Measurements from ENCODE around the gene FLAD1.

FLAD1 gene

DNA sequence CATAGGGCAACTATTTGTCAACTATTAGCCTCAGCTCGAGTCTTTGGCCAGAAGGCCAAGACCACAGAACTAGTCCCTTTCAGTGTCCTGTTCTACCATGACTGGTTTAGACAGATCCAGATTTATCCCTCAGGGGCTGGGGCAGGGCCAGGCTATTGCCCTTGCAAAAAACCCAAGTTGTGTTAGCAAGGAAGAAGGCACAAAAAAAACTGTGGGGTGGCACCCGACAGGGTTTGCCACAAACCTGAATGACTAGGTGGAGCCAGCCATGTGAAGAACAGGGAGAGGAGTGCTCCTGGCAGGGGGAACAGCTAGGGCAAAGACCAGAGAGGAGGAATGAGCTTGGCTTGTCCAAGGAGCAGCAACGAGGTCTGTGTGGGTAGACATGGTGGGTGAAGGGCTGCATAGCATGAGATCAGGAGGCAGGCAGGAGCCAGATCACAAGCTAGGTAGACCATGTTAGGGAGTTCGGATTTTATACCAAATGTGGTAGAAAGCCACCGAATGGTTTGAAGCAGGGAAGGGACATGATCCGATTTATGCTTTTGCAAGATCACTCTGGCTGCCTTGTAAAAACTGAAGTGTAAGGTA is 54.8 kb downstream of the FLAD1 start:
- no peak overlapping the region for H3K4me3 ChIP-seq (replicated peaks; ENCODE audit: low read depth, low read length)
- TF ChIP-seq, protein P1, sequence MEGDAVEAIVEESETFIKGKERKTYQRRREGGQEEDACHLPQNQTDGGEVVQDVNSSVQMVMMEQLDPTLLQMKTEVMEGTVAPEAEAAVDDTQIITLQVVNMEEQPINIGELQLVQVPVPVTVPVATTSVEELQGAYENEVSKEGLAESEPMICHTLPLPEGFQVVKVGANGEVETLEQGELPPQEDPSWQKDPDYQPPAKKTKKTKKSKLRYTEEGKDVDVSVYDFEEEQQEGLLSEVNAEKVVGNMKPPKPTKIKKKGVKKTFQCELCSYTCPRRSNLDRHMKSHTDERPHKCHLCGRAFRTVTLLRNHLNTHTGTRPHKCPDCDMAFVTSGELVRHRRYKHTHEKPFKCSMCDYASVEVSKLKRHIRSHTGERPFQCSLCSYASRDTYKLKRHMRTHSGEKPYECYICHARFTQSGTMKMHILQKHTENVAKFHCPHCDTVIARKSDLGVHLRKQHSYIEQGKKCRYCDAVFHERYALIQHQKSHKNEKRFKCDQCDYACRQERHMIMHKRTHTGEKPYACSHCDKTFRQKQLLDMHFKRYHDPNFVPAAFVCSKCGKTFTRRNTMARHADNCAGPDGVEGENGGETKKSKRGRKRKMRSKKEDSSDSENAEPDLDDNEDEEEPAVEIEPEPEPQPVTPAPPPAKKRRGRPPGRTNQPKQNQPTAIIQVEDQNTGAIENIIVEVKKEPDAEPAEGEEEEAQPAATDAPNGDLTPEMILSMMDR (IDR thresholded peaks at IDR 0.05; ENCODE audit: low read depth, low read length, missing control alignments) = no peak
- no peak for DNase-seq (ENCODE audit: extremely low read depth, low read depth)

DNA sequence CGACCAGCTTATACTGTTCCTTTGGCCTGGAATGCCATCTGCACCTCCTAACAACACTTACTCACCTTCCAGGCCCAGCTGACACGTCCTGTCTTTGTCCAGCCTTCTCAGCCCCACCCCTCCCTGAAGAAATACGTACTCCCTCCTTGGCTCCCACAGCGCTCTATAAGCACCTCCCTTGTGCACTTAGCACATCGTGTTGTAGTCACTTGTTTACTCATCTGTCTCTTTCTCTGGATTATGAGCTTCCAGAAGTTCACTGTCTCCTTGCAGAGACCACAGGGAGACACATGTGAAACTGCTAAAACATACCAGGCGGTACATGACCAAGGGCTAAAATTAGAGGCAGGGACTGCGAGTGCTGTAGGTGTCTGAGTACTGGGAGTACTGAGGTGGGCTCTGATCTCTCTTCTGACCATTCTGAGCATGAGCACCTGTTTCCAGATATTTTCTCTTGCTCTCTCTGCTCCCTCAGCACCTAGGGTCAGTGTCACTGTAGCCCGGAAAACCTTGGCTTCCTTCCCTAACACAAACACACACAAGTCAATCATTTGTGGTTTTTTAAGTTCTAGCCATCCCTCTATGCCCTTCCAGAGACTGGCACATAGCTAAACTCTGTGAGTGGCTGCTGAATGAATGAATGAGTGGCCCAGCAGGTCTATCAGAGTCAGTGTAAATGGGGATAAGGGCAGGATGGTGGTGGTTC is 55.6 kb downstream of the FLAD1 start:
- H3K4me3 ChIP-seq (replicated peaks; ENCODE audit: low read depth, low read length) = no peak overlapping the region
- no peak for DNase-seq (ENCODE audit: extremely low read depth, low read depth)
- TF ChIP-seq, protein P1 (IDR thresholded peaks at IDR 0.05; ENCODE audit: low read depth, low read length, missing control alignments) = no peak

DNA sequence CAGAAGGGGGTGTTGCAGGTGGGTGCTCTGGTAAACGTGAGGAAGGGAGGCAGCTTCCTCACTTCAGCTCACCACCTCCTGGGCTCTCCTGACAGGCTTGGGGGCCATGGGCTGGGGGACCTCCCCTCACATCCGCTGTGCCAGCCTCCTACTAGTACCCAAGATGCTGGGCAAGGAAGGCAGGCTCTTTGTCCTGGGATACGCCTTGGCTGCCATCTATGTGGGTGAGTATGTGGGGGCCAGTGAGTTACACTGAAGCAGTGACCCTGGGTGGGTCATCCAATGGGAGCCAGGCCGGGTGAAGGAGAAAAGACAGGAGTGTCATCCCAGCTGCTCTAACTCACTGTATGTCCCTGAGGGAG is 56.1 kb downstream of the FLAD1 start:
- no peak for DNase-seq (ENCODE audit: extremely low read depth, low read depth)
- TF ChIP-seq, protein P1 (IDR thresholded peaks at IDR 0.05; ENCODE audit: low read depth, low read length, missing control alignments) = no peak

DNA sequence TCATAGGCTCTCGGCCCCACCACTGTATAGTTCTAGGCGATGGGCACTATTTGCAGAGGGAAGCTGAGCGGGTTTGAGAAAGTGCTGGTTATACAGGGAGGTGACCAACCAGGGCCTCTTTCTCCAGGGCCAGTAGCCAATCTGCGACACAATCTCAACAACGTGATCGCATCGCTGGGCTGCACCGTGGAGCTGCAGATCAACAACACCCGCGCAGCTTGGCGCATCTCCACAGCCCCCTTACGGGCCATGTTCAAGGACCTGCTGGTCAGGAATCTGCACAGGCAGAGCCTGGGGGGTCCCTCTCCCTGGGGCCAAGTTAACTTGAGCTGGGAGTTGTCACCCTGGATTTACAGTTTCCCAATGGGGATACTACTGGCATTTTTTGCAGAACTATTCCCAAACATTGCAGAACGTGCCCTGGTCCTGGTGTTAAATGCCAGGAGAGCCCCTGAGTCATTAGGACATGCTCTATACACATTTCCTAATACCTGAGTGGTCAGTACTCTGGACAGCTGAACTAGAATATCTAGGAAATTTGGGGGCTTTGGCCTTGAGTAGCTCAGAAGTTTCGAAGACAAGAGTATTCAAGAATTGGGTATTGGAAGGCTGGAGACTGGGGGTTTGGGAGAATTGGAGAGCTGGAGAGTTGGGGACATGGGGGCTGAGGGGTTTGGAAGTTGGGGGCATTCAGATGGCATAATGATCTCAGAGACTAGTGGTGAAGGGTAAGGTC is 57.4 kb downstream of the FLAD1 start:
- H3K4me3 ChIP-seq (replicated peaks; ENCODE audit: low read depth, low read length) = no peak overlapping the region
- TF ChIP-seq, protein P1 (IDR thresholded peaks at IDR 0.05; ENCODE audit: low read depth, low read length, missing control alignments) = no peak
- DNase-seq (ENCODE audit: extremely low read depth, low read depth) = no peak

More for the DNA sequence above, 56.1 kb downstream of the FLAD1 start:
- H3K4me3 ChIP-seq (replicated peaks; ENCODE audit: low read depth, low read length) = no peak overlapping the region

Data from HFF-Myc (cell line).